Cardiac septum (tissue), 1 donor: ENCODE results near the gene MRPS18A. TPM values are rescaled to one million over a fixed set of nuclear protein-coding genes. Genes with fewer than 3 reads are reported as not detected.

ENCODE experiments used
- DNase-seq: peaks from one replicate; pipeline ENCODE4 v3.0.0-alpha.2; 2020; ENCODE audit warnings: low spot score
- intact Hi-C: fragments of 100-400 bp; cut with DNase I; formaldehyde crosslinking; loops from one replicate; pipeline ENCODE4 v1.14.0; 2022
- total RNA-seq: library from RNA; stranded (reverse); fragmentation: NEBNext Ultra II Directional; extraction: Animal tissue kit (Norgen Biotek cat#: 25700); gene quantifications from one replicate; pipeline ENCODE4 v1.2.1, GENCODE V29; 2021
- donor health status: DM: no; HTN: no; CAD: no.

The MRPS18A gene
- total RNA-seq, 1 donor from 2014 or later = 38.4 TPM

- intact Hi-C loops = loop anchor here (5.0 kb wide), 1 partner anchor 36 kb away; no protein-coding TSS in a partner anchor
- DNase-seq = no peak
Measured at GRCh38 chr6:43718387-43719105, 31.0 kb upstream of the MRPS18A start.

- peak; percentile 84 for DNase-seq
- intact Hi-C loops = loop anchor here (5.0 kb wide), 1 partner anchor 36 kb away; no protein-coding TSS in a partner anchor
Measured at GRCh38 chr6:43717822-43718221, 30.2 kb upstream of the MRPS18A start.

- peak; percentile 12 for DNase-seq
- intact Hi-C loops = loop anchor here (5.0 kb wide), 1 partner anchor 35 kb away; no protein-coding TSS in a partner anchor
Measured at GRCh38 chr6:43717389-43717788, 29.8 kb upstream of the MRPS18A start.

- intact Hi-C loops = loop anchor here (5.0 kb wide), 1 partner anchor 34 kb away; no protein-coding TSS in a partner anchor
- no peak for DNase-seq
Measured at GRCh38 chr6:43716099-43716498, 28.5 kb upstream of the MRPS18A start.

GRCh38 chr6:43715056-43715788 is 27.6 kb upstream of the MRPS18A start:
- intact Hi-C loops = loop anchor here (5.0 kb wide), 1 partner anchor 33 kb away; no protein-coding TSS in a partner anchor
- DNase-seq = no peak

- intact Hi-C loops = loop anchor here (5.0 kb wide), 1 partner anchor 32 kb away; no protein-coding TSS in a partner anchor
- peak; percentile 61 for DNase-seq
Measured at GRCh38 chr6:43714311-43715055, 26.9 kb upstream of the MRPS18A start.

GRCh38 chr6:43713643-43714310 is 26.2 kb upstream of the MRPS18A start:
- peak; percentile 14 for DNase-seq
- intact Hi-C loops = no loop called here

GRCh38 chr6:43712579-43712978 is 25.0 kb upstream of the MRPS18A start:
- intact Hi-C loops = no loop called here
- DNase-seq = peak; percentile 3

- no peak for DNase-seq
- intact Hi-C loops = no loop called here
Measured at GRCh38 chr6:43710576-43710975, 23.0 kb upstream of the MRPS18A start.

GRCh38 chr6:43709654-43710303 is 22.2 kb upstream of the MRPS18A start:
- intact Hi-C loops = no loop called here
- peak; percentile 33 for DNase-seq

GRCh38 chr6:43708860-43709653 is 21.5 kb upstream of the MRPS18A start:
- intact Hi-C loops = no loop called here
- peak; percentile 73 for DNase-seq

GRCh38 chr6:43707767-43708166 is 20.2 kb upstream of the MRPS18A start:
- DNase-seq = peak; percentile 2
- intact Hi-C loops = no loop called here

- DNase-seq = no peak
- intact Hi-C loops = no loop called here
Measured at GRCh38 chr6:43707269-43707668, 19.7 kb upstream of the MRPS18A start.

- DNase-seq = peak; percentile 46
- intact Hi-C loops = no loop called here
Measured at GRCh38 chr6:43706788-43707187, 19.2 kb upstream of the MRPS18A start.

GRCh38 chr6:43705996-43706395 is 18.4 kb upstream of the MRPS18A start:
- intact Hi-C loops = no loop called here

GRCh38 chr6:43703512-43704429 is 16.2 kb upstream of the MRPS18A start:
- intact Hi-C loops = loop anchor here (2.0 kb wide), 1 partner anchor 17 kb away; the partner anchor contains the start of gene MRPS18A
- DNase-seq = no peak

More at GRCh38 chr6:43705996-43706395, 18.4 kb upstream of the MRPS18A start:
- DNase-seq = no peak
